Mammary epithelial cell (primary cell): ENCODE data around the gene CORO1C.

ENCODE experiments used
- EZH2 ChIP-seq: IDR thresholded peaks from 2 replicates; pipeline ENCODE4 v1.6.1; 2012; ENCODE audit warnings: low read length, inconsistent platforms, borderline replicate concordance
- TF ChIP-seq, protein P1 (sequence below), 2 donors: IDR thresholded peaks in 1 of 2; conservative IDR thresholded peaks in 1 of 2; 2 replicates each; pipeline ENCODE4 v1.5.1; 2011 to 2012; ENCODE audit warnings: inconsistent platforms in 2 of 2, low read length in 2 of 2, mild to moderate bottlenecking in 2 of 2, control low read depth in 1 of 2, low read depth in 1 of 2; ENCODE audit not compliant: insufficient read depth in 1 of 2; ENCODE audit errors: extremely low read depth in 1 of 2

DNA sequence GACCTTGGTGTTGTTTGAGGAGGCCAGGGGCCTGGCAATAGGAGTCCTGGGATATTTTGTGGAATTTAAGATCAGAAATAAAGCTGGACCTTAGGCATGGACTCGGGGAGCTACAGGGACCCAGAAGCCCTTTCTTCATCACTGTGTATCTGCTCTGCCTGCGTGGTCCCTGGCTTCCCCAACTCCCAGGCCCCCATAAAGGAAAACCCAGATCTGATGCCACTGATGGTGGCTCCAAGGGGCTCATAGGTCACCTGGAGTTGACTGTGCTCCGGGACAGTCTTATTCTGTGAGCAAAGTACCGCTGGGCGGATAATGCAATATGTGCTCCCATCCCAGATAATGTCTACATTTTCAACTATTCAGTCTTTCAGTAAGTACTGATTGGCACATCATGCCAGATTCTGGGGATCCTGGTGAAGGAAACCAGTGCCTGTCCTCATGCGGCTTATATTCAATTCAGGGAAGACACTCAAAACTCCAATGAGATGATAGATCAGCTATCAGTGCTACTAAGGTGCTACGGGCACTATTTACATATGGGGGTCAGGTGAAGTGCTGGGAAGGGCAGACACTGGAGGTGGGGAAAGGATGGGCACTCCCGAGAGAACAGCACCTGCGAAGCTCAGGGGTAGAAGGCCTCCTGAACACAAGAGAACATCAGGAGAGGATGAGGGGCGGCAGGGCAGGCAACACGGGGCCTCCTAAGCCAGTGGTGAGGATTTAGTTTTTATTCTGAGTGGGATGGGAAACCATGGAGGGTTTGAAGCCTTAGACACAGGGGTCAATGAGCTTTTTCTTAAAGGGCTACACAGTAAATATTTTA lies 92.1 kb downstream of the CORO1C start:
- TF ChIP-seq, protein P1, sequence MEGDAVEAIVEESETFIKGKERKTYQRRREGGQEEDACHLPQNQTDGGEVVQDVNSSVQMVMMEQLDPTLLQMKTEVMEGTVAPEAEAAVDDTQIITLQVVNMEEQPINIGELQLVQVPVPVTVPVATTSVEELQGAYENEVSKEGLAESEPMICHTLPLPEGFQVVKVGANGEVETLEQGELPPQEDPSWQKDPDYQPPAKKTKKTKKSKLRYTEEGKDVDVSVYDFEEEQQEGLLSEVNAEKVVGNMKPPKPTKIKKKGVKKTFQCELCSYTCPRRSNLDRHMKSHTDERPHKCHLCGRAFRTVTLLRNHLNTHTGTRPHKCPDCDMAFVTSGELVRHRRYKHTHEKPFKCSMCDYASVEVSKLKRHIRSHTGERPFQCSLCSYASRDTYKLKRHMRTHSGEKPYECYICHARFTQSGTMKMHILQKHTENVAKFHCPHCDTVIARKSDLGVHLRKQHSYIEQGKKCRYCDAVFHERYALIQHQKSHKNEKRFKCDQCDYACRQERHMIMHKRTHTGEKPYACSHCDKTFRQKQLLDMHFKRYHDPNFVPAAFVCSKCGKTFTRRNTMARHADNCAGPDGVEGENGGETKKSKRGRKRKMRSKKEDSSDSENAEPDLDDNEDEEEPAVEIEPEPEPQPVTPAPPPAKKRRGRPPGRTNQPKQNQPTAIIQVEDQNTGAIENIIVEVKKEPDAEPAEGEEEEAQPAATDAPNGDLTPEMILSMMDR (conservative IDR thresholded peaks at IDR 0.05 in 1 of 2, IDR thresholded peaks at IDR 0.05 in 1 of 2; ENCODE audit: extremely low read depth in 1 of 2, insufficient read depth in 1 of 2, low read depth in 1 of 2, low read length in 2 of 2), result no peak
- TF ChIP-seq EZH2, result no peak
